ENCODE data around the gene CAND1.
"Not testable (repeated sequence)": the region's sequence is repeated elsewhere in the genome, so short reads cannot be mapped to it uniquely, and the experiment has no call there.

CAND1 gene

GRCh38 chr12:67338426-67338825, 69.3 kb downstream of the CAND1 start:
- in situ Hi-C loops (cut with MboI; ENCODE audit: low sequenced_read_pairs), result no loop called here

- in situ Hi-C loops (cut with MboI; ENCODE audit: low sequenced_read_pairs), result no loop called here
These were observed 70.4 kb downstream of the CAND1 start for GRCh38 chr12:67339530-67339929.

GRCh38 chr12:67341086-67341485, 71.9 kb downstream of the CAND1 start:
- in situ Hi-C loops (cut with MboI; ENCODE audit: low sequenced_read_pairs), result not testable (repeated sequence)

GRCh38 chr12:67344979-67345710, 76.0 kb downstream of the CAND1 start:
- in situ Hi-C loops (cut with MboI; ENCODE audit: low sequenced_read_pairs), result no loop called here

- in situ Hi-C loops (cut with MboI; ENCODE audit: low sequenced_read_pairs), result no loop called here
These were observed 79.5 kb downstream of the CAND1 start for GRCh38 chr12:67348683-67349082.

GRCh38 chr12:67352682-67353081, 83.5 kb downstream of the CAND1 start:
- in situ Hi-C loops (cut with MboI; ENCODE audit: low sequenced_read_pairs), result loop anchor here (25.0 kb wide), 1 partner anchor 585 kb away; no protein-coding TSS in a partner anchor

- in situ Hi-C loops (cut with MboI; ENCODE audit: low sequenced_read_pairs), result loop anchor here (25.0 kb wide), 1 partner anchor 583 kb away; no protein-coding TSS in a partner anchor
These were observed 85.2 kb downstream of the CAND1 start for GRCh38 chr12:67354322-67354721.

DNA sequence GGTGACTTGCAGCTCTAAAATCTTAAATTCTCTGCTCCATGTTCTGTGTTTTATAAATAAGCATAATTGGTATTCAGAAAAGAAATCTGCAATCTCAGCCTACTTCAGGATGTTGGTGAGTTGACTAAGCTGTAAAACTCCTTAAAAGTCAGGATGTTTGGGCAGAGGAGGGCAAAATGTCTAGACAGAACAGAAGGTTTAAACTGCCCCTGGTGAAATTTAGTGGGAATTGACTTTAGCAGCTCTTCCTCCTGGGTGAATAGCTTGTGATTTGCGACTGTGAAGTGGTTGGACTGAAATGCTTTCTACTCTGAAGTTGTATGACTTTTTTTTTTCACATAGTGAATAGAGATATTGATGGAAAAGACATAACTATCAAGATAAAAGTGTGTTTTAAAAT, 85.8 kb downstream of the CAND1 start:
- in situ Hi-C loops (cut with MboI; ENCODE audit: low sequenced_read_pairs), result loop anchor here (25.0 kb wide), 1 partner anchor 582 kb away; no protein-coding TSS in a partner anchor

DNA sequence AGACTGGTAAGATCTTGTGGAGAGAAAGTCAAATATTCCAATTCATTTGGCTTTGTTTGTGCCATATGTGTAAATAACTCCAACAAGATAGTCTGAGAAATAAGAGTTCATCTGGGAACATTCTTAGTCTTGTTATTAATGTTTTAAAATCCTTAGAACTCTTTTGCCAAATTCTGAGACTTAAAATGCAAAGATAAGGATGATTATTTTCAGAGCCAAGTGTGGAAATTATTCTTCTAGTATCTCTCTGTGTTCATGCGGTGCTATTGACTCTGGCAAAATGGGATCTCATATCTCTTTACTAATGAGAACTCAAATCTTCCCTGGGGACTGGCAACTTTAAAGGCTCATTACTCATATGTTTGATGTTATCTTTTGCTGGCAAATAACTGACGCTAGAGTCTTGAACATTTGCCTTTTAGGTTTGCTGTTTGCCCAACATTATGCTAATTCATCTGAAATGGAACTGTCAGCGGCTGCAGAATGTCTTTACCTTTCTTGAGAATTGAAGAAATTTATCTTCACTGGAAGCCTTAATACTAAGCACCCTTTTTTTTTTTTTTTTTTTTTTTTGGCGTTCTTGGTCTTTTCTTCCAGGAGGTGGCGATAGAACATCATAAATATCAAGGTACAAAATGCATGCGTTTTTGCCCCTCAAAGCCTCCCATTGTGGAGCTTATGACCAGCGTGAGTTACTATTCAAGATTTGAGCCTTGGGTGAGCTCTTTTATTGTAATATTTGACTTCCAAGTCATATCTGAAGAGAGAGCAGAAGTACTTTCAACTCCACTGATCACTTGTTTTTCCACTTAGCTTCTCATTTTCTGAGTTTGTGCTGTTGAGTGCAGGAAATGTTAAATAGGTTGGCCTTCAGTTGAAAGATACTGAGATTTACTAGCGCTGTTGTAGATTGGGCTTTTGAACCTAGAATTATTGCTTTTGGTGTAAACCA, 86.5 kb downstream of the CAND1 start:
- in situ Hi-C loops (cut with MboI; ENCODE audit: low sequenced_read_pairs), result loop anchor here (25.0 kb wide), 1 partner anchor 582 kb away; no protein-coding TSS in a partner anchor

DNA sequence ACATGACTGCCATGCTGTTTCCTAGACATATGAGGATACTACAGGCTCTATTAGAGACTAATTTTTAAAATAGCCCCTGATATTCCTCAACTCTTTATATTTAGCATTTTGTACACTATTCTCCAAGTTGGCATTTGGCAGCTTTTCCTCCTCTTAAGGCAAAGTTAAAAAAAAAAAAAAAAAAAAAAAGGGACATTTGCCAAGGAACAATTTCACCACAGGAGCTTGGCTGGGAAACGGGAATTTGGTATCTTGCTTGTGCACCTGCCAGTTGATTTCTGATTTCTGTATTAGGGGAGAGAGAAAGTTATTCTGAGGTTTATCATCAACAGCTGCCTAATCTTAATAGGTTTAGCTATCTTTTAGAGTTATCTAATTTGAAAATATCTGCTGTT, 87.2 kb downstream of the CAND1 start:
- in situ Hi-C loops (cut with MboI; ENCODE audit: low sequenced_read_pairs), result loop anchor here (25.0 kb wide), 1 partner anchor 581 kb away; no protein-coding TSS in a partner anchor

DNA sequence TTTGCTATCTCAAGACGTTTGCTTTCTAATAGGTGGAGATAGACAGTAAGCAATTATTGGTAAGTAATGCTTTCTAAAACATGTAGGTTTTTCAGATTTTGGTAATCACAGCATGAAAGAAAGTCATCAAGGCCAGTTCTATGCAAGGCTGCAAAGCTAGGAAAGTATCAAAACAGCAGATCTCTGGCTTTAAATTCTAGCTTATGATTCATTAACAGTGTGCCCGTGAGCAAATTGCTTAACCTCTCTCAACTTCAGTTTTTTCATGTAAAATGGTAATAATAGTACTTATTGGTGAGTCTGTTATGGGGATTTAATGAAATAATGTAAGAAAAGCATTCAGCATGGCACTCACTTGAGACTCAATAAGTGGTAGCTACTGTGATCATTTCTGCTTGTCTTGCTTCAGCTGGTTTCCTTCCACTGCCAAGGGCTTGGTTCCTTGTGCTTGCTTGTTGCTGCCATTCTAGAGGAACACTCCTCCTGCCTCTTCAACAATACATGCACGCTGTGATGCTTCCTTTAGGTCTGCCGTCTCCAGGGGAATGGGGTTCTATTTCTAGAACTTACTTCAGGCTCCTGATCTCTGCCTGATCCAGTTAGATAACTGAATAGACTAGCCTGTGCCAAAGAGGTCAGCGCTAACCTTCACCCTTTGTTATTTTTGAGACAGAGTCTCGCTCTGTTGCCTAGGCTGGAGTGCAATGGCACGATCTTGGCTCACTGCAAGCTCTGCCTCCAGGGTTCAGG, 88.4 kb downstream of the CAND1 start:
- in situ Hi-C loops (cut with MboI; ENCODE audit: low sequenced_read_pairs), result loop anchor here (25.0 kb wide), 1 partner anchor 580 kb away; no protein-coding TSS in a partner anchor

DNA sequence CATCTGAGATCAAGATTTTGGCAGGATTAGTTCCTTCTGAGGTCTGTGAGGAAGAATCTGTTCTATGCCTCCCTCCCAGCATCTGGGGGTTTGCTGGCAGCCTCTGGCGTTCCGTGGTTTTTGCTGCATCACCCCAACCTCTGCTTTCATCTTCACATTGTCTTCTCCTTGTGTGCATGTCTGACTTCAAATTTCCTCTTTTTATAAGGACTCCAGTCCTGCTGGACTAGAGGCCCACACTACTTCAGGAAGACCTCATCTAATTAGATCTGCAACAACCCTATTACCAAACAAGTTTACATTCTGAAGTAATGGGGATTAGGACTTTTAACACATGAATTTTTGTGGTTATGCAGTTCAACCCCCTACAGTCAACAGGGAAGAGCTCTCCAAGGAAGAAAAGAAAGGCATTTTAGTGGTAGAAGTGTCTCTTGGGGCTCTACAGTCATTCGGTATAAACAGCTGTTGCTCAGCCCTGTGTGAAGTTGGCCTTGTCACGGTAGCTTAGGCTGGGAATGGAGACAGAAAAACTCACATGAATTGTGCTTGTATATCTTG, 89.7 kb downstream of the CAND1 start:
- in situ Hi-C loops (cut with MboI; ENCODE audit: low sequenced_read_pairs), result loop anchor here (25.0 kb wide), 1 partner anchor 578 kb away; no protein-coding TSS in a partner anchor

DNA sequence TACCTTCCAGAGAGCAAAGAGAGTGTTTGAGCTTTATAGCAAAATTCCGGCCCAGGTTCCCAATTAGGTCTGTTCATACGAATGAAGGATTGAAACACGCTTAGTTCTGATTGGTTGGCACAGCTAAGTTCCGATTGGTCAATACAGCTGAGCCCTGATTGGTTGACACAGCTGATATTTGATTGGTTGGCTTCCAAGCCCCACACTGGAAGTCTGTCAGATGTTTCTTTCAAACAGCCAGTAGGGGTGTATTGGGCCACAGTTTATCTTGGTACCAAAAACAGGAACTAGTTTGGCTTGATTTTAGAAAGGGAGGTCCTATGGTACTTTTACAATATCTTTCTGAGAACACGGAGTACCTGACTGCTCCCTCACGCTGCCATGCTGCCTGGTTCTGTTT, 93.4 kb downstream of the CAND1 start:
- in situ Hi-C loops (cut with MboI; ENCODE audit: low sequenced_read_pairs), result loop anchor here (25.0 kb wide), 1 partner anchor 575 kb away; no protein-coding TSS in a partner anchor

- in situ Hi-C loops (cut with MboI; ENCODE audit: low sequenced_read_pairs), result loop anchor here (25.0 kb wide), 1 partner anchor 573 kb away; no protein-coding TSS in a partner anchor
These were observed 95.1 kb downstream of the CAND1 start for GRCh38 chr12:67364228-67364627.

GRCh38 chr12:67365131-67365530, 96.0 kb downstream of the CAND1 start:
- in situ Hi-C loops (cut with MboI; ENCODE audit: low sequenced_read_pairs), result loop anchor here (25.0 kb wide), 1 partner anchor 572 kb away; no protein-coding TSS in a partner anchor

DNA sequence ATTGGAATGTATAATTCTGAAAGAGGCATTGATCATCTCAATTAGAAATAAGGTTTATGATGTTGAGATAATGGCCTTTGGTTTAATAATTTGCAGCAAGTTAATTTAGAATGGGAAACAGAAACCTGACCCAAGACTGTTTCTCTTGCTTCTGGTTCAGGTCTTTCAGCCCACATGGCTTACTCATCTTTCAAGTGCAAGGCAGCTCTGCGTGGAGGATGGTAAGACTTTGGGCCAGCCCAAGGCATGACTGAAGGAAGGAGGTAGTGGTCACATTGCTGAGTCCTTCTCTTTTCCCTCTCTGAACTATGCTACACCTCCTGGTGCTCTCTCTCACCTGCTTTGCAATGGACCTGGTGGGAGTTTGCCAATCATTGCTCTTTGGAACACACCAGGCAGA, 98.7 kb downstream of the CAND1 start:
- in situ Hi-C loops (cut with MboI; ENCODE audit: low sequenced_read_pairs), result loop anchor here (25.0 kb wide), 1 partner anchor 569 kb away; no protein-coding TSS in a partner anchor
